DND-41 (cell line): ENCODE results near the gene RGS3.

ENCODE experiments used
- ATAC-seq: fragments of 200-7000 bp; cut with Tn5 transposase; 3 replicates; pipeline ENCODE4 v1.9.1; 2021; ENCODE audit warnings: low read depth; ENCODE audit not compliant: insufficient read depth
- DNase-seq: peaks from one replicate; pipeline ENCODE4 v3.0.0-alpha.2; 2020
- H2AFZ ChIP-seq: 2 replicates; pipeline ENCODE4 v1.6.0; 2012; ENCODE audit warnings: low read depth, low read length
- H3K27ac ChIP-seq: 2 replicates; pipeline ENCODE4 v1.5.1; 2012; ENCODE audit warnings: low read length, inconsistent platforms
- H3K27me3 ChIP-seq: fragments of 200-600 bp; sonication (generic); 2 replicates; pipeline ENCODE4 v1.6.0; 2012; ENCODE audit warnings: low read length, mild to moderate bottlenecking, inconsistent platforms; ENCODE audit not compliant: insufficient read depth, poor library complexity
- H3K36me3 ChIP-seq: 2 replicates; pipeline ENCODE4 v1.5.1; 2012; ENCODE audit warnings: low read length, inconsistent platforms; ENCODE audit not compliant: insufficient read depth
- H3K4me1 ChIP-seq: 2 replicates; pipeline ENCODE4 v1.5.1; 2012; ENCODE audit warnings: mild to moderate bottlenecking, low read length; ENCODE audit not compliant: insufficient read depth
- H3K4me2 ChIP-seq: 2 replicates; pipeline ENCODE4 v1.6.0; 2012; ENCODE audit warnings: mild to moderate bottlenecking, moderate library complexity, low read length, inconsistent platforms; ENCODE audit not compliant: insufficient read depth
- H3K4me3 ChIP-seq, 2 experiments: fragments of 200-600 bp in 1 of 2; shearing (Covaris generic) in 1 of 2; 2 replicates each; pipeline ENCODE4 v1.5.1; 2012 to 2016; ENCODE audit warnings: inconsistent platforms in 2 of 2, low read length in 2 of 2, mild to moderate bottlenecking in 2 of 2, low read depth in 1 of 2, moderate library complexity in 1 of 2
- H3K79me2 ChIP-seq: 2 replicates; pipeline ENCODE4 v1.6.0; 2012; ENCODE audit warnings: low read length, inconsistent platforms; ENCODE audit not compliant: insufficient read depth
- H3K9ac ChIP-seq: 2 replicates; pipeline ENCODE4 v1.6.0; 2012; ENCODE audit warnings: low read depth, mild to moderate bottlenecking, inconsistent platforms, low read length, moderate library complexity
- H3K9me3 ChIP-seq: 2 replicates; pipeline ENCODE4 v1.5.1; 2012; ENCODE audit warnings: low read length, moderate library complexity, mild to moderate bottlenecking, inconsistent platforms; ENCODE audit not compliant: insufficient read depth, severe bottlenecking
- H4K20me1 ChIP-seq: 2 replicates; pipeline ENCODE4 v1.6.0; 2012; ENCODE audit warnings: low read length; ENCODE audit not compliant: insufficient read depth
- EZH2 ChIP-seq: IDR thresholded peaks from 3 replicates; pipeline ENCODE4 v1.6.1; 2012; ENCODE audit warnings: borderline replicate concordance, low read depth, mild to moderate bottlenecking, moderate library complexity, low read length, inconsistent platforms; ENCODE audit not compliant: severe bottlenecking
- TF ChIP-seq, protein P1 (sequence below): IDR thresholded peaks from 2 replicates; pipeline ENCODE4 v1.5.1; 2012; ENCODE audit warnings: borderline replicate concordance, low read length, moderate library complexity, mild to moderate bottlenecking; ENCODE audit not compliant: poor library complexity, severe bottlenecking; ENCODE audit errors: extremely low read depth

Gene RGS3

DNA sequence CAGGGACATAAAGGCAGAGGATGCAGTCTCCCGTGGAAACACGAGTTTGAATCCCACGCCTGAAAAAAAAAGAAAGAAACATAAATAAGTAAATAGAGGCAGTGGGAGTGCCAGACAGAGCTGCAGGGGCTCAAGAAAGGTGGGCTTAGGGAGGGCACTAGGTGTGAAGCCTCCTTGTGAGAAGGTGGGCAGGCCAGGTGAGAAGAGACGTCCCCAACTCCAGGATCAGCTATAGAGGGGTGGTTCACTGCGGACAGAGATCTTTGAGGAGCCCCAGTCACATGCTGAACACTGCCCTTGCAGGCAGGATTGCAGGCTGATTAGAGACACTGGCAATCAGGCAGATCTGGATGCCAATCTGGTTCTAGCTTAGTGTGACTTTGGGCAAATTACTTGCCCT, 172.1 kb downstream of the RGS3 start:
- no peaks in the 10 kb centered on the region for H3K36me3 ChIP-seq
- TF ChIP-seq, protein P1, sequence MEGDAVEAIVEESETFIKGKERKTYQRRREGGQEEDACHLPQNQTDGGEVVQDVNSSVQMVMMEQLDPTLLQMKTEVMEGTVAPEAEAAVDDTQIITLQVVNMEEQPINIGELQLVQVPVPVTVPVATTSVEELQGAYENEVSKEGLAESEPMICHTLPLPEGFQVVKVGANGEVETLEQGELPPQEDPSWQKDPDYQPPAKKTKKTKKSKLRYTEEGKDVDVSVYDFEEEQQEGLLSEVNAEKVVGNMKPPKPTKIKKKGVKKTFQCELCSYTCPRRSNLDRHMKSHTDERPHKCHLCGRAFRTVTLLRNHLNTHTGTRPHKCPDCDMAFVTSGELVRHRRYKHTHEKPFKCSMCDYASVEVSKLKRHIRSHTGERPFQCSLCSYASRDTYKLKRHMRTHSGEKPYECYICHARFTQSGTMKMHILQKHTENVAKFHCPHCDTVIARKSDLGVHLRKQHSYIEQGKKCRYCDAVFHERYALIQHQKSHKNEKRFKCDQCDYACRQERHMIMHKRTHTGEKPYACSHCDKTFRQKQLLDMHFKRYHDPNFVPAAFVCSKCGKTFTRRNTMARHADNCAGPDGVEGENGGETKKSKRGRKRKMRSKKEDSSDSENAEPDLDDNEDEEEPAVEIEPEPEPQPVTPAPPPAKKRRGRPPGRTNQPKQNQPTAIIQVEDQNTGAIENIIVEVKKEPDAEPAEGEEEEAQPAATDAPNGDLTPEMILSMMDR: no peak
- TF ChIP-seq EZH2: no peak
- ATAC-seq (no peak), DNase-seq (no peak)
- no peaks in the 10 kb centered on the region for H4K20me1 ChIP-seq
- H3K9me3 ChIP-seq: no peaks in the 10 kb centered on the region
- H3K9ac ChIP-seq: no peak overlapping the region
- H3K79me2 ChIP-seq: no peaks in the 10 kb centered on the region
- no peak overlapping the region for H2AFZ ChIP-seq
- no peak overlapping the region for H3K4me3 ChIP-seq
- H3K4me1 ChIP-seq: no peaks in the 10 kb centered on the region
- H3K27me3 ChIP-seq: peaks cover 2% of the 10 kb centered on the region
- H3K27ac ChIP-seq: no peak overlapping the region
- no peak overlapping the region for H3K4me2 ChIP-seq

DNA sequence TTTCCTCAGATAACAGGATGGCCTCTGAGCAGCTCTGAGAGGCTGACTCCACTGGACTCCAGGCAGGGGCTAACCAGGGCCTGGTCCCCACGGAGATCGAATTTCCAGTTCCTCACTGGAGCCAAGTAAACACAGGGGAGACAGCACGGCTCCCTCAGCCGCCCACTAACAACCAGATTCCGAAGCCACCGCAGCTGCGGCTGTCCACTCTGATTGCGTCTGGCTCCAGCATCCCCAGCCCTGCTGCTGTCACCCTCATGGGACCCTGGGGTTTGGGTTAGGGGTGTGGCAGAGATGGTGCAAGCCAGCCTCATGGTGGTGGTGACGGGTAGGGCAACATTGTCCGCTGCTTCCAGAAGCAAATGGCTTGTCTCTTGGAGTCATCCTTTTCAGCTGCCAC, 172.6 kb downstream of the RGS3 start:
- H3K9ac ChIP-seq: no peak overlapping the region
- DNase-seq (no peak), ATAC-seq (no peak)
- no peaks in the 10 kb centered on the region for H3K9me3 ChIP-seq
- no peaks in the 10 kb centered on the region for H4K20me1 ChIP-seq
- H3K4me3 ChIP-seq: no peak overlapping the region
- H2AFZ ChIP-seq: no peak overlapping the region
- no peak overlapping the region for H3K4me2 ChIP-seq
- H3K36me3 ChIP-seq: no peaks in the 10 kb centered on the region
- H3K79me2 ChIP-seq: no peaks in the 10 kb centered on the region
- peaks cover 2% of the 10 kb centered on the region for H3K27me3 ChIP-seq
- H3K27ac ChIP-seq: no peak overlapping the region
- no peaks in the 10 kb centered on the region for H3K4me1 ChIP-seq
- TF ChIP-seq, protein P1: no peak

DNA sequence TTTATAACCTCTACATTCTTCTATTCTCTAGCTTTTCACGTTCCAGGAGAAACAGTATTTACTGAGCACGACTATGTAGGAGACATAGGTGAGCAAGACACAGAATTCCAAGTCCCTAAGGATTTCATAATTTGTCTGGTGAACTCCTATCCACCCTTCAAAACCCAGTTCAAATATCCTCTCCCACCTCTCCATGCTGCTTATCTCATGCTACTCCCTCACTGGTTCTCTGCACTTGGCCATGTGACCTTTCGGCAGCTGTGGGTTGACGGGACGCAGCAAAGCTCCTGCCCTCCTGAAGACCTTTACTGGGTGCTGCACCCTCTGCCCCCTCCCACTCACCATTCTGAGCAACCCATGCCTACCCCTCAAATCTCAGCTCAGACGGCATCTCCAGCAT, 173.2 kb downstream of the RGS3 start:
- DNase-seq: no peak
- H3K27ac ChIP-seq: no peak overlapping the region
- H4K20me1 ChIP-seq: no peaks in the 10 kb centered on the region
- no peaks in the 10 kb centered on the region for H3K36me3 ChIP-seq
- TF ChIP-seq EZH2: no peak
- TF ChIP-seq, protein P1: no peak
- no peak overlapping the region for H3K4me3 ChIP-seq
- no peaks in the 10 kb centered on the region for H3K79me2 ChIP-seq
- H3K9me3 ChIP-seq: no peaks in the 10 kb centered on the region
- H2AFZ ChIP-seq: no peak overlapping the region
- no peak for ATAC-seq
- no peak overlapping the region for H3K9ac ChIP-seq
- H3K4me1 ChIP-seq: no peaks in the 10 kb centered on the region
- peaks cover 2% of the 10 kb centered on the region for H3K27me3 ChIP-seq
- H3K4me2 ChIP-seq: no peak overlapping the region

DNA sequence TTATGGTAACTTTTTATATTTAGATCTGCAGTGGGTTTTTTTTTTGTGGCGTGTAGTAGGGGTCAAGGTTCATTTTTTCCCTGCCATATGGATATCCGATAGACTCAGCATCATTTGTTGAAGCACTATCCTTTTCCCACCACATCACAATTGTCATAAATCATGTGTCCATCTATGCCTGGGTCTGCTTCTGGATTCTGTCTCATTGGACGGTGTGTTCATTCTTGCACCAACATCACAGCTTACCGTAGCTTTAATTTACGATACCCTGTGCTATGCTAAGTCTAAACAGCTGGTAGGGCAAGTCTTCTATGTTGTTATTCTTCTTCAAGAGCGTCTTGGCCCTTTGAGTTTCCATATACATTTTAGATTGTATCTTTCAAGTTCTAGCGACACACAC, 175.0 kb downstream of the RGS3 start:
- Histone ChIP-seq H3K9ac (no peak overlapping the region), H4K20me1 (no peaks in the 10 kb centered on the region), H3K79me2 (no peaks in the 10 kb centered on the region), H2AFZ (no peak overlapping the region), H3K4me2 (no peak overlapping the region), H3K36me3 (no peaks in the 10 kb centered on the region), H3K9me3 (no peaks in the 10 kb centered on the region), H3K27ac (no peak overlapping the region), H3K4me3 (no peak overlapping the region), H3K27me3 (peaks cover 2% of the 10 kb centered on the region), H3K4me1 (no peaks in the 10 kb centered on the region)
- ATAC-seq: no peak
- no peak for DNase-seq
- TF ChIP-seq EZH2: no peak
- TF ChIP-seq, protein P1: no peak
